HepG2 (cell line): Measurements from ENCODE around the gene SF3B6. TPM values are rescaled to one million over a fixed set of nuclear protein-coding genes. Genes with fewer than 3 reads are reported as not detected.
A peak's percentile ranks its signal among the peaks of the same experiment; 100 is the strongest.

Experiments used
- ATF1 ChIP-seq: IDR thresholded peaks from 2 replicates; pipeline ENCODE4 v1.6.1; 2016; ENCODE audit warnings: mild to moderate bottlenecking, control low read depth
- CBX1 ChIP-seq: IDR thresholded peaks from one replicate; pipeline ENCODE4 v1.6.1; 2016; ENCODE audit warnings: antibody characterized with exemption, low read depth
- HDAC2 ChIP-seq: sonication (generic); formaldehyde crosslinking; IDR thresholded peaks from 2 replicates; pipeline ENCODE4 v1.4.0; 2020; ENCODE audit warnings: missing genetic modification reagents
- KDM4B ChIP-seq: sonication (generic); formaldehyde crosslinking; IDR thresholded peaks from 2 replicates; pipeline ENCODE4 v1.4.0; 2020; ENCODE audit warnings: missing genetic modification reagents
- KLF15 ChIP-seq: sonication (generic); formaldehyde crosslinking; IDR thresholded peaks from 2 replicates; pipeline ENCODE4 v1.8.1; 2023; ENCODE audit warnings: borderline replicate concordance, mild to moderate bottlenecking, inconsistent platforms, missing genetic modification reagents, mixed read lengths
- SALL2 ChIP-seq: sonication (generic); formaldehyde crosslinking; IDR thresholded peaks from 2 replicates; pipeline ENCODE4 v1.8.1; 2023; ENCODE audit warnings: mild to moderate bottlenecking, missing genetic modification reagents, inconsistent platforms
- SETDB1 ChIP-seq: sonication (generic); formaldehyde crosslinking; IDR thresholded peaks from 2 replicates; pipeline ENCODE4 v1.5.1; 2020; ENCODE audit warnings: missing genetic modification reagents, mild to moderate bottlenecking, borderline replicate concordance
- SUZ12 ChIP-seq: fragments of 150-350 bp; IDR thresholded peaks from 2 replicates; pipeline ENCODE4 v1.6.1; 2014; ENCODE audit warnings: low read depth, low read length
- ZNF180 ChIP-seq: sonication (generic); formaldehyde crosslinking; IDR thresholded peaks from 2 replicates; pipeline ENCODE4 v1.4.0; 2020; ENCODE audit warnings: low read depth, missing genetic modification reagents, borderline replicate concordance
- ZNF235 ChIP-seq: sonication (generic); formaldehyde crosslinking; IDR thresholded peaks from 2 replicates; pipeline ENCODE4 v1.8.1; 2023; ENCODE audit warnings: mild to moderate bottlenecking, missing genetic modification reagents, borderline replicate concordance
- ZNF24 ChIP-seq: fragments of 450-650 bp; IDR thresholded peaks from 2 replicates; pipeline ENCODE4 v1.6.1; 2017; ENCODE audit warnings: antibody characterized with exemption, mild to moderate bottlenecking
- ZNF282 ChIP-seq: fragments of 450-650 bp; IDR thresholded peaks from 2 replicates; pipeline ENCODE4 v1.6.1; 2018; ENCODE audit not compliant: partially characterized antibody
- ZNF614 ChIP-seq: IDR thresholded peaks from 2 replicates; pipeline ENCODE4 v1.6.1; 2018; ENCODE audit warnings: missing biosample characterization, missing genetic modification reagents, inconsistent platforms, borderline replicate concordance
- ZNF75D ChIP-seq: sonication (generic); formaldehyde crosslinking; IDR thresholded peaks from 2 replicates; pipeline ENCODE4 v1.8.1; 2023; ENCODE audit warnings: missing genetic modification reagents, mild to moderate bottlenecking, borderline replicate concordance
- ZNF761 ChIP-seq: sonication (generic); formaldehyde crosslinking; conservative IDR thresholded peaks from 2 replicates; pipeline ENCODE4 v1.4.0; 2020; ENCODE audit warnings: mild to moderate bottlenecking, missing genetic modification reagents
- ZNF772 ChIP-seq: sonication (generic); formaldehyde crosslinking; IDR thresholded peaks from 2 replicates; pipeline ENCODE4 v1.5.0; 2020; ENCODE audit warnings: mild to moderate bottlenecking, missing genetic modification reagents
- polyA plus RNA-seq, 8 experiments: library from polyadenylated mRNA; depleted of rRNA in 3 of 8; stranded (reverse) in 7 of 8; unstranded in 1 of 8; fragments of >200 nt; fragmentation: Illumina TruSeq in 4 of 8; extraction: Trizol in 4 of 8; gene quantifications; 2 replicates each; pipeline versions ENCODE4 v1.2.1 to v1.2.3, GENCODE V29; 2011 to 2016; ENCODE audit warnings: low read depth in 4 of 8, missing spikeins in 1 of 8, mixed read lengths in 1 of 8; ENCODE audit not compliant: insufficient read depth in 1 of 8
- total RNA-seq, 5 experiments: library from RNA; depleted of rRNA; stranded (reverse); fragments of >200 nt; fragmentation: Illumina TruSeq; extraction: Trizol; gene quantifications; 2 replicates each; pipeline ENCODE4 v1.2.3, GENCODE V29; 2016; ENCODE audit warnings: low read depth in 1 of 5
- TF ChIP-seq, protein P1 (sequence below): sonication (generic); formaldehyde crosslinking; IDR thresholded peaks from 2 replicates; pipeline ENCODE4 v1.4.0; 2020; ENCODE audit warnings: missing genetic modification reagents, mild to moderate bottlenecking, borderline replicate concordance
- TF ChIP-seq, protein P2 (sequence below): sonication (generic); formaldehyde crosslinking; IDR thresholded peaks from 2 replicates; pipeline ENCODE4 v1.8.0; 2022; ENCODE audit warnings: missing genetic modification reagents, mild to moderate bottlenecking, borderline replicate concordance
- TF ChIP-seq, protein P3 (sequence below): IDR thresholded peaks from 2 replicates; pipeline ENCODE4 v1.4.0; 2020; ENCODE audit warnings: mild to moderate bottlenecking, missing genetic modification reagents
- TF ChIP-seq, protein P4 (sequence below): sonication (generic); formaldehyde crosslinking; IDR thresholded peaks from 2 replicates; pipeline ENCODE4 v1.4.0; 2020; ENCODE audit warnings: missing genetic modification reagents
- TF ChIP-seq, protein P5 (sequence below): sonication (generic); formaldehyde crosslinking; conservative IDR thresholded peaks from 2 replicates; pipeline ENCODE4 v1.4.0; 2020; ENCODE audit warnings: missing genetic modification reagents

The SF3B6 gene
- total and polyA plus RNA-seq, 2 of the 13 experiments (the other 11 are each of a cell fraction or from before 2014, with no cell fraction given): 177 to 182 TPM

DNA sequence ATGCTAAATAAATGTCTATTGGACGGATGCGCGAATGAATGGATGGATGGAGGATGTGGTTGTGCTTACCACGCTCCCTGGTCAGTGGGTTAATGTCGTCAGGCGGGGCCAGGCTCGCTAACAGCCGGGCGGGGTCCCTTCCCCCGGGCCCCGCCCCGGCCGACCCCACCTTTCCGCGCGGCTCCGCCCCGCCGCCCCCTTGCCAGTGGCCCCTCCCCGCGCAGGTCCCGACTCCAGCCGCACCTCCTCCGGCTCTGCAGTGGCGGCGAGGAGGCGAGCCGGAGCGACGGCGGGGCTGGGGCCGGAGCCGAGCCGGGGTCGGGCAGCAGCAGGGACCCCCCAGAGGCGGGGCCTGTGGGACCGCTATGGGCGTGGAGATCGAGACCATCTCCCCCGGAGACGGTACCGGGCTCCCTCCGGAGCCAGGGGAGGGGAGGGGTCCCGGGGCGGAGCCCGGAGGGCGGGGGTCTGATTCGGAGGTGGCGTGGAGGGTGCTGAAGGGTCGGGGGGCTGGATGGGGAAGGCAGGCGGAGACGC is 26.6 kb downstream of the SF3B6 start, which contains the start of gene FKBP1B (continued):
- TF ChIP-seq, protein P1, sequence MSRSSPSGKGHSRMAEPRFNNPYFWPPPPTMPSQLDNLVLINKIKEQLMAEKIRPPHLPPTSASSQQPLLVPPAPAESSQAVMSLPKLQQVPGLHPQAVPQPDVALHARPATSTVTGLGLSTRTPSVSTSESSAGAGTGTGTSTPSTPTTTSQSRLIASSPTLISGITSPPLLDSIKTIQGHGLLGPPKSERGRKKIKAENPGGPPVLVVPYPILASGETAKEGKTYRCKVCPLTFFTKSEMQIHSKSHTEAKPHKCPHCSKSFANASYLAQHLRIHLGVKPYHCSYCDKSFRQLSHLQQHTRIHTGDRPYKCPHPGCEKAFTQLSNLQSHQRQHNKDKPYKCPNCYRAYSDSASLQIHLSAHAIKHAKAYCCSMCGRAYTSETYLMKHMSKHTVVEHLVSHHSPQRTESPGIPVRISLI (CRISPR knock-in tag): no peak
- TF ChIP-seq ZNF180 (CRISPR knock-in tag): no peak
- TF ChIP-seq SETDB1 (CRISPR knock-in tag): no peak
- TF ChIP-seq HDAC2: 0 out of 2 replicates have a peak, but pooled peaks have one; percentile 26
- TF ChIP-seq SUZ12: no peak
- no peak for TF ChIP-seq ZNF235 (CRISPR knock-in tag)
- TF ChIP-seq ZNF761 (CRISPR knock-in tag): peak; percentile 7; the same call in 1 of the 2 replicates
- TF ChIP-seq, protein P2, sequence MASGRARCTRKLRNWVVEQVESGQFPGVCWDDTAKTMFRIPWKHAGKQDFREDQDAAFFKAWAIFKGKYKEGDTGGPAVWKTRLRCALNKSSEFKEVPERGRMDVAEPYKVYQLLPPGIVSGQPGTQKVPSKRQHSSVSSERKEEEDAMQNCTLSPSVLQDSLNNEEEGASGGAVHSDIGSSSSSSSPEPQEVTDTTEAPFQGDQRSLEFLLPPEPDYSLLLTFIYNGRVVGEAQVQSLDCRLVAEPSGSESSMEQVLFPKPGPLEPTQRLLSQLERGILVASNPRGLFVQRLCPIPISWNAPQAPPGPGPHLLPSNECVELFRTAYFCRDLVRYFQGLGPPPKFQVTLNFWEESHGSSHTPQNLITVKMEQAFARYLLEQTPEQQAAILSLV (CRISPR knock-in tag): 0 out of 2 replicates have a peak, but pooled peaks have one; percentile 33
- TF ChIP-seq KDM4B (CRISPR knock-in tag): no peak
- TF ChIP-seq, protein P3, sequence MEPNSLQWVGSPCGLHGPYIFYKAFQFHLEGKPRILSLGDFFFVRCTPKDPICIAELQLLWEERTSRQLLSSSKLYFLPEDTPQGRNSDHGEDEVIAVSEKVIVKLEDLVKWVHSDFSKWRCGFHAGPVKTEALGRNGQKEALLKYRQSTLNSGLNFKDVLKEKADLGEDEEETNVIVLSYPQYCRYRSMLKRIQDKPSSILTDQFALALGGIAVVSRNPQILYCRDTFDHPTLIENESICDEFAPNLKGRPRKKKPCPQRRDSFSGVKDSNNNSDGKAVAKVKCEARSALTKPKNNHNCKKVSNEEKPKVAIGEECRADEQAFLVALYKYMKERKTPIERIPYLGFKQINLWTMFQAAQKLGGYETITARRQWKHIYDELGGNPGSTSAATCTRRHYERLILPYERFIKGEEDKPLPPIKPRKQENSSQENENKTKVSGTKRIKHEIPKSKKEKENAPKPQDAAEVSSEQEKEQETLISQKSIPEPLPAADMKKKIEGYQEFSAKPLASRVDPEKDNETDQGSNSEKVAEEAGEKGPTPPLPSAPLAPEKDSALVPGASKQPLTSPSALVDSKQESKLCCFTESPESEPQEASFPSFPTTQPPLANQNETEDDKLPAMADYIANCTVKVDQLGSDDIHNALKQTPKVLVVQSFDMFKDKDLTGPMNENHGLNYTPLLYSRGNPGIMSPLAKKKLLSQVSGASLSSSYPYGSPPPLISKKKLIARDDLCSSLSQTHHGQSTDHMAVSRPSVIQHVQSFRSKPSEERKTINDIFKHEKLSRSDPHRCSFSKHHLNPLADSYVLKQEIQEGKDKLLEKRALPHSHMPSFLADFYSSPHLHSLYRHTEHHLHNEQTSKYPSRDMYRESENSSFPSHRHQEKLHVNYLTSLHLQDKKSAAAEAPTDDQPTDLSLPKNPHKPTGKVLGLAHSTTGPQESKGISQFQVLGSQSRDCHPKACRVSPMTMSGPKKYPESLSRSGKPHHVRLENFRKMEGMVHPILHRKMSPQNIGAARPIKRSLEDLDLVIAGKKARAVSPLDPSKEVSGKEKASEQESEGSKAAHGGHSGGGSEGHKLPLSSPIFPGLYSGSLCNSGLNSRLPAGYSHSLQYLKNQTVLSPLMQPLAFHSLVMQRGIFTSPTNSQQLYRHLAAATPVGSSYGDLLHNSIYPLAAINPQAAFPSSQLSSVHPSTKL (CRISPR knock-in tag): no peak; the same call in 1 of the 2 replicates
- TF ChIP-seq ZNF75D: no peak
- no peak for TF ChIP-seq SALL2 (CRISPR knock-in tag)
- TF ChIP-seq, protein P4, sequence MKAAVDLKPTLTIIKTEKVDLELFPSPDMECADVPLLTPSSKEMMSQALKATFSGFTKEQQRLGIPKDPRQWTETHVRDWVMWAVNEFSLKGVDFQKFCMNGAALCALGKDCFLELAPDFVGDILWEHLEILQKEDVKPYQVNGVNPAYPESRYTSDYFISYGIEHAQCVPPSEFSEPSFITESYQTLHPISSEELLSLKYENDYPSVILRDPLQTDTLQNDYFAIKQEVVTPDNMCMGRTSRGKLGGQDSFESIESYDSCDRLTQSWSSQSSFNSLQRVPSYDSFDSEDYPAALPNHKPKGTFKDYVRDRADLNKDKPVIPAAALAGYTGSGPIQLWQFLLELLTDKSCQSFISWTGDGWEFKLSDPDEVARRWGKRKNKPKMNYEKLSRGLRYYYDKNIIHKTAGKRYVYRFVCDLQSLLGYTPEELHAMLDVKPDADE: no peak
- TF ChIP-seq ZNF772 (CRISPR knock-in tag): 0 out of 2 replicates have a peak, but pooled peaks have one; percentile 21
- no peak for TF ChIP-seq ZNF24
- TF ChIP-seq ATF1 (CRISPR knock-in tag): no peak
- no peak for TF ChIP-seq ZNF282
- TF ChIP-seq CBX1: no peak
- TF ChIP-seq KLF15 (CRISPR knock-in tag): no peak
- TF ChIP-seq ZNF614 (CRISPR knock-in tag): no peak
- TF ChIP-seq, protein P5, sequence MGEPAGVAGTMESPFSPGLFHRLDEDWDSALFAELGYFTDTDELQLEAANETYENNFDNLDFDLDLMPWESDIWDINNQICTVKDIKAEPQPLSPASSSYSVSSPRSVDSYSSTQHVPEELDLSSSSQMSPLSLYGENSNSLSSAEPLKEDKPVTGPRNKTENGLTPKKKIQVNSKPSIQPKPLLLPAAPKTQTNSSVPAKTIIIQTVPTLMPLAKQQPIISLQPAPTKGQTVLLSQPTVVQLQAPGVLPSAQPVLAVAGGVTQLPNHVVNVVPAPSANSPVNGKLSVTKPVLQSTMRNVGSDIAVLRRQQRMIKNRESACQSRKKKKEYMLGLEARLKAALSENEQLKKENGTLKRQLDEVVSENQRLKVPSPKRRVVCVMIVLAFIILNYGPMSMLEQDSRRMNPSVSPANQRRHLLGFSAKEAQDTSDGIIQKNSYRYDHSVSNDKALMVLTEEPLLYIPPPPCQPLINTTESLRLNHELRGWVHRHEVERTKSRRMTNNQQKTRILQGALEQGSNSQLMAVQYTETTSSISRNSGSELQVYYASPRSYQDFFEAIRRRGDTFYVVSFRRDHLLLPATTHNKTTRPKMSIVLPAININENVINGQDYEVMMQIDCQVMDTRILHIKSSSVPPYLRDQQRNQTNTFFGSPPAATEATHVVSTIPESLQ (CRISPR knock-in tag): 0 out of 2 replicates have a peak, but pooled peaks have one; percentile 39
